HT1080 (cell line): Measurements from ENCODE around the gene MKS1. TPM values are rescaled to one million over a fixed set of nuclear protein-coding genes. Genes with fewer than 3 reads are reported as not detected.

Source experiments
- DNase-seq: peaks from one replicate; pipeline ENCODE4 v3.0.0-alpha.2; 2015; ENCODE audit warnings: low read depth
- total RNA-seq: library from RNA; depleted of rRNA; stranded (reverse); fragments of >200 nt; shearing (Covaris generic); gene quantifications from 2 replicates; pipeline ENCODE4 v1.2.3, GENCODE V29; 2014; rRNA removed

MKS1 gene
- total RNA-seq, 1 experiment from 2014 or later: 15.9 TPM

DNA sequence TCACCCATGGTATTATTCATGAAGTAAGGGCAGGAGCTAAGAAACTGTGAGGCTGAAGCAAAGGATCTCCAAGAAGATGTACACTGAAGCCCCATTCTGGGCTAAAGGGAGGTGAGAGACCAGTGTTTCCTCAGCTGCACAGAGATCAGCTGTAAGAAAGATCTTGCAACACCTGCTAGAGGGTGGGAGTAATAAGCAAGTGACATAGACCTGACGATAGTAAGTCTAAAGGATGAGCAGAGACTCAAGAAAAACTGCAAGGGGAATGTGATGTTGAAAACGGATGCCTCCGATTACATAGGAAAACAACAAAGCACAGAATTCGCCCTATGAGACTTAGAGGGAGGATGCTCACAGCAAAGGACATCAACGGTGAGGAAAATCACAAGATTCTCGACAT lies 52.4 kb downstream of the MKS1 start, which contains the start of gene OR4D2:
Gene OR4D2 (plus strand): TSS at position 301 of the 400 bp plus-strand sequence. CDS start 2,674 bp downstream, outside the sequence.
- no peak for DNase-seq

- no peak for DNase-seq
Observed at GRCh38 chr17:58165981-58166380, 53.1 kb downstream of the MKS1 start.

DNA sequence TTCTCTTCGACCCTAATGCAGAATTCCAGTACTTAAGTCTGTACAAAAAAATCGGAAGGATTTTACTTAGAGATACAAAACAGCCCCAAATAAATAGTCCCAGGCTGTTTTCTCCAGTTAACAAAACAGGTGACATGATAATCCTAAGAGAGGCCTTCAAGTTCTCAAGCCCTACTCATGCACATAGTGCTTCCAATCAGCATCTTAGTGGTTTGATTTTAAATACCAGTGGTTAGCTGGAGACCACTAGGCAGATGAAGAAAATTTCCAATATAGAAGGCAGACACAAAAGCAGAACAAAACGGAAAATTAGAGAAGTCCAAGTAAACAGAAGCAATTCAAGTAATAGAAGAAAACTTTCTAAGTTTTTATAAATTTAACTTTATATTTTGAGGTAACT lies 57.5 kb downstream of the MKS1 start:
- DNase-seq: no peak

DNA sequence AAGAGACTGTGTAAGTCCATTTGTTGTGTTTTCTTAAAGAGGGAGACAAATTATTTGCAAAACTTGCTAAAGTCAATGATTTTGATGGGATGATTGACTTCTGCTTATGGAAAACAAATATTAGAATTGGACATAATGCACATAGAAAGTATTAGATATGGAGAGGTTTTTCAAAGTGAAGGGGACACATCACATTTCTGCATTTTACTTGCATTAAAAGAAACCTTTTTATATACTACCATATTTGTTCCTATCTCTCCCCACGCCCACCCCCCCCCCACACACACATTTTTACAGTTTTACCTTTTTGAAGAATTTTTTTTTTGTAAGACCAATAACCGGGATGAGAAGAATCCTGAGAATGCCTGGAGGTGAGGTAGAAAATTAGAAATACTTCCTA lies 60.9 kb downstream of the MKS1 start:
- no peak for DNase-seq

- no peak for DNase-seq
Observed at GRCh38 chr17:58156839-58157803, 61.9 kb downstream of the MKS1 start.

Other genes with a start within 250 kb of the MKS1 start
- 33.1 and 37.2 TPM in 2 replicates for gene VEZF1, start 231.0 kb downstream of the MKS1 start, total RNA-seq
- gene SRSF1, start 212.0 kb downstream of the MKS1 start, total RNA-seq: 462 and 463 TPM in 2 replicates
- 14.4 and 20.0 TPM in 2 replicates for gene DYNLL2, start 135.8 kb downstream of the MKS1 start, total RNA-seq
- not detected in 2 replicates for gene OR4D1, start 70.9 kb downstream of the MKS1 start, total RNA-seq
- not detected in 2 replicates for gene OR4D2, start 52.3 kb downstream of the MKS1 start, total RNA-seq
- gene EPX, start 26.5 kb downstream of the MKS1 start, total RNA-seq: 0.16 TPM in 1 of 2 replicates, not detected in the other
- 0.05 TPM in 1 of 2 replicates, not detected in the other for gene LPO, start 19.3 kb upstream of the MKS1 start, total RNA-seq
- not detected in 2 replicates for gene MPO, start 61.7 kb upstream of the MKS1 start, total RNA-seq
- 1.8 and 2.3 TPM in 2 replicates for gene TSPOAP1, start 109.5 kb upstream of the MKS1 start, total RNA-seq
- gene SUPT4H1, start 132.9 kb upstream of the MKS1 start, total RNA-seq: 157 and 168 TPM in 2 replicates
- 0.14 TPM in 1 of 2 replicates, not detected in the other for gene RNF43, start 198.3 kb upstream of the MKS1 start, total RNA-seq